ENCODE measurements around the gene CRADD.
A peak's percentile ranks its signal among the peaks of the same experiment; 100 is the strongest.
"Not testable (repeated sequence)": the region's sequence is repeated elsewhere in the genome, so short reads cannot be mapped to it uniquely, and the experiment has no call there.

Gene CRADD

DNA sequence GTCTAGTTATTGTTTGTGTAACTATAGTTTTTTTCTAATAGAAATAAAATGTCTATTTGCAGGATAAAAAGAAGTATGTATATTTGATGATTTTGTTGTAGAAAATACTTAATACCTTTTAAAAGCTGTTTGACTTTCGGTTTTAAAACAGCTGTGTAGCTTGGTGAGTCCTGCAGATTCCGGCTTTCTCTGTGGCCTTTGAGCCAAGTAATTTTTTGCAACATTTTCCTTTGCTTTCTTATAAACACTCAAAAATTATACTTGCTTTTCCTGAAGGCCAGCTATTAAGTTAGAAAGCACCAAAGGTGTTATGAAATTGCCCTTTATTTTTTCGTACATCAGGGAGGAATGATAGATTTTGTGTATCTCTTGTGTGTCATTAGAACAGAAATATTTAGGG lies 63.6 kb downstream of the CRADD start:
- no peak for DNase-seq

DNA sequence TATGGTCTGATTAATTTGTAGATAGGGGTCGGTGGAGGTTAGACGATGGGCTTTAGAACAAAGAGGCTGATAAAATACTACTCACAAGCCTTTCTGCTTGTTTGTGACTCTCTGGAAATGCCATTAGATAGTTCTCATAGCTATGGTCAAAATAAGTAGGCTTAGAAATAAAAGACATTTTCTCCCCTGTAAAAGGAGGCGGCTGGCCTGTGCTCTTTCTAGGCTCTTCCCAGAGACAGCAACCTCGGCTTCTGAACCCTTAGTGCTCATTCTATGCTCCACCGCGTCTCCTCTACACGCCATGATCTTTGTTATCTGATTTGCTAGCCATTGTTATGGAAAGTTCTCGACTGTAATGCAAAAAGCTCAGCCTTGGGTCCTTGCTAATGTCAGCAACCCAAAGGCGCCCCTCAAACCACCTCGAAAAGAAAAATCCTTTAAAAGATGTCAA lies 64.5 kb downstream of the CRADD start:
- no peak for DNase-seq

DNA sequence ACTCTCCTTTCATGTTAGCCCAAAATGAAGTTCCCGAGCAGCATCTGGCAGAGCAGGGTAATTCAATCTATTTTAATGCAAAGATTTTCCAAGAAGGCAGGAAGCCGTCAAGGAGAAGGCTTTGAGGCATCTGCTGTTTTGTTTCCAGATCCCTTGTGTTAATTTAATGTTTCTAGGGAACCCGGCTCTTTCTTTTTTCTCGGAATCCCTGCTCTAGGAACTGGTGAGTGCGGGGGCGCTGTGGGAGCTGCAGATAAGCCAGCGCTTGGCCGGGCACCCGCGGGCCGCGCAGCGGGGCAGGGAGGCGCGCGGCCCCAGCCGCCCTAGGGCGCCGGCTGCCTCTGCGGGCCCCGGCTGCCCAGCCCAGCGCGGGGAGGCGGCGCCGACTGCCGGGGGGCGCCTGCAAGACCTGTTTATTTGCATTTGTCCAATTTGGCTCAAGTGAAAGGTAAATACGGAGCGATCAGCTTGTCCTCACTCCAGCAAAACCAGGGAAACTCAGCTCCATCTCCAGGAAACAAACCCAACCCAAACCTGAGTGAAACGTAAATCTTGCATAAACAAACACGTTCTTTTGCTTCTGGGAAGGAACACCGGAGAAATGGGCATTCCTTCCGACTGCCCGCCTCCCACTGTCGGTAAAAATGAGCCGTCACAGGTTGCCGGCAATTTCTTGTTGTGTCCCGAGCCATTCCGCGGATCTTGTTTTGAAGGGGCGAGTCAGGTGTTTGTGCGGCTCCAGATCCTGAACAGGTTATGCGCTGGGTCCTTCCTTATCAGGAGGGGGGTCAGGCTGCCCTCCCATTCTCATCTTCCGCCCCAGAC lies 65.1 kb downstream of the CRADD start:
- peak; percentile 32 for DNase-seq

DNA sequence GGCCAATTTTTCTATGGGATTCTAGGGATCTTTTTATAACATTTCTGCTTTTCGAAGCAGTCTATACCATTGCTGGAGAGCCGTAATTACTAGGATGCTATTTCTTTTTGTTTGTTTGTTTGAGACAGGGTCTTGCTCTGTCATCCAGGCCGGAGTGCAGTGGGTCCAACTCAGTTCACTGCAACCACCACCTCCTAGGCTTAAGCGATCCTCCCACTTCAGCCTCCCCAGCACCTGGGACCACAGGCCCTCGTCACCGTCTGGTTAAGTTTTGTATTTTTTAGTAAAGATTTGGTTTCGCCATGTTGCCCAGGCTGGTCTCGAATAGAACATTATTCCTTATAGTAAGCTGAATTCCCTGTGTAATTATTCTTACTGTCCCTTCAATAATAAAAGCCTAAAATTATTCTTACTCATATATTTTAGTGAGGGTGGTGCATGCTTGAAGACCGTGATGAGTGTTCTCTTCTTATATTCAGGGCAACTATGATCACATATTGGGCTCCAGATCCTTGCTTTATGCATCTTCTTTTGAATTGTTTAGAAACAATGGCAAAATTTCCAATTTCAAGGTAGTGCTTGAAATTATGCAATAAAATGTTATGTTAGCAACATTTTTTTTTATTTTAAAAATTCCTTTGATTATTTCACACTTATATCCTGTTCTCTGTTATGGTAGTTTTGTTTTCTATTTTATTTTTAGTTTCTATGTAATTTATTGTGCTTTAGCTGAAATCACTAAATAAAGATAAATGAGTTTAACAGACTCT lies 66.2 kb downstream of the CRADD start:
- DNase-seq = no peak

DNA sequence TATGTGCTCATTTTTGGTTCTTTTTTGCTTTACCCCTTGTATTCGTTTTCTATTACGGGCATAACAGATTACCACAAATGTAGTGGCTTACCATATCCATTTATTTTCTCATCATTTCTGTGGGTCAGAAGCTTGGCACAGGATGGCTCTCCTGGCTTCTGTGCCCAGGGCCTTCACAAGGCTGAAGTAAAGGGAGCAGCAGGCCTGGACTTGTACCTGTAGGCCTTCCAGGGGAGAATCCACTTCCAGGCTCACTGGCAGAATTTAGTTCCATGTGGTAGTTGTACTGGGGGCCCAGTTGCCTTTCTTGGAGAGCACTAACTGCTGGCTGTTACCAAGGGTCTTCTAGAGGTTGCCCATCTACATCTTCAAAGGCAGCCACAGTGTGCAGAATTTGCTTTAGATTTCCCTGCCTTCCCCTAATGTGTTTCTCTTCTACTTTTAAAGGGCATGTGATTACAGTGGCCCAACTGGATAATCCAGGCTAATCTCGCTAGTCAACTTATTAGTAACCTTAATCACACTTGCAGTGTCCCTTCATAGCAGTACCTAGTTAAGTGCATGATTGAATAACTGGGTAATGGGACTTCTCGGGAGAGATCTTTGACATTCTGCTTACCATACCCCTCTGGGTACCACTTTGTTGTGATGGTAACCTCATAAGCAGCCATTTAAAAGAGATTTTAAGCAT lies 67.0 kb downstream of the CRADD start:
- no peak for DNase-seq

DNA sequence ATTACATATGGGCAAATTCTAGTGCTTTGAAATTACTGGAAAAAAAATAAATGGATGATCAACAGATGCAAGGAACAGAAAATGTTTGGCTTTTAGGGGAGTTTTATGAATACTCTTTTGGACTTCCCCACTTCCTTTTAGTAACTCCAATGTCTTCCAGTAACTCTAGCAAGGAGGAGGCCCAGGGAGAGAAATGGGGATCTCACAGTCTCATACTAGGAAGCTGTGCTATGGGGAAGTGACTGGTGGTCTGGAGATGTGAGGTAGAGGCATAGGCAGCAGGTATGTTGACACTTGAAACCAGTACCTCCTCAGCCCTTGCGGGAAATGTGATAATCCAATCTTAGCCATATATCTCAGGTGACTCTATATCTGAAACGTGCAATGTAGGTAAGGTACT lies 68.1 kb downstream of the CRADD start:
- DNase-seq = no peak

DNA sequence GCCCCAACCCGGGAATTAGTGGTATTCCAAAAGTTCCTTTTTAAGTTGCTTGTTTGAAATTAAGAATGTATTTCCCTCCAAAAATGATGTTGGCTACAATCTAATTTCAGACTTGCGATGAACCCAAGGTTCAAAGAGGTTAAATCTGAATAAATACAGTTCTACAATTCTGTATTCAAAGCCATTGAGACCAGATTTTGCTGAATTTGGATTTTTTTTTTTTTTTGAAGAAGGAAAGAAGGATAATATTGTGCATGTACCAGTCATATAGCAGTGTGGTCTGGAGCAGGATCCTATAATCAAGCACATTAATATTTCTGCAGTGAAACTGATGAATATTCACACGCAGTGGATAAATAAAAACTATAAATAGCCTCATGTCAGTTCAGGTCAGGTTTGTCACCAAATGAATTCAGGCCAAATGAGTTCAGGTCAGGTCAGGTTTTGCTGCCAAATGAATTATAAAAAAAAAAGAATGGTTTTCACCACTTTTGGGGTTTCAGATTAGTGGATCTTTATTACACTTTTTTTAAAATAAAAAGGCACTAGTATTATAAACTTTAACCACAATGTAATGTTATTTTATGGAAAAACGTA lies 69.5 kb downstream of the CRADD start:
- no peak for DNase-seq

DNA sequence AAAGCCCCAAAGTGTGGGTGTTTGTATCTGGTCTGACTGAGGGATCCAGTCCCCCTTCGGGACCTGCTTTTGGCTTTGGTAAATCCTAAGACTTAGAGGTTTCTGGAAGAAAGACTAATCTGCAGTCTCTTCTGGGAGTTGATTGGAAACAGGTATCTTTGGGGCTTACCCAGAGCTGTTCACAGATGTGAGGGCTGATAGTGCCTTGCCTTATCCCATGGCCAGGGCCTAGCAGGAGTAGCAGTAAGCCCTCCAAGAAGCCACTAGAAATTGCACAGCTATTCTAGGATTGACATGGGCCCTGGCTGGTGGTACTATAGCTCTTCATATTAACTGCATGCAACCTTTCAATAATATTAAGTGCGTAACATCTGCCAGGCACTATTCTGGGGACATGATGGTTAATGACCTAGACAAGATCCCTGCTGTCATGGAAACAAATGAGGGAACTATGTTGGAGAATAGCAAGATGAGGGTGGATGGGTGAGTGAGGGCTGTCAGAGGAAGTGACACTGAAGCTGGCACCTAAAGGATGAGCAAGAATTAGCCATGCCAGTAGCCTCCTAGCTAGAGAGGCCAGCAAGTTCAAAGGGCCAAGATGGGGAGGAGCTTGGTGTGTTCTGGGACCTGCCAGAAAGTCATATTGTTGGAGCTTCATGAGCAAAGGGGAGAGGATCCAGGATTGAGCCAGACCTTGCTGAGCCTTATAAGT lies 71.7 kb downstream of the CRADD start:
- DNase-seq = peak; percentile 63

DNA sequence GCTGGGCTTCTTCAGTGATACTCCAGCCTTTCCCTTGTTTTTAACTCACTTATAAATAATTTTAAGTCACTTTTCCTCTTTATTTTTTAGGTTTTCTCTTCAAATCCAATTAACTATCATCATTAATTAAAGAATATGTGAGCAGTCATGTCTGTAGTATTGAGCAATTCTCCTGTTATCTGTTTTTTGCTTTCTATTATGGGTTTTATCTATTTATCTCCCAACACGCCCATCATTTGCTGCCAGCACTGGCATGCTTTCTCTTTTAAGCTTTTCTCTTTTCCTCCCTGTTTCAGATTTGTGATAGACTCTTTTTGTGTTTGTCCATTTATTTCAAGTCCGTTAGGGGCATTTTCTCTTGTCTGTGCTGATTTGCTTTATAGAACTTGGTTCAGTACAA lies 72.3 kb downstream of the CRADD start:
- no peak for DNase-seq

DNA sequence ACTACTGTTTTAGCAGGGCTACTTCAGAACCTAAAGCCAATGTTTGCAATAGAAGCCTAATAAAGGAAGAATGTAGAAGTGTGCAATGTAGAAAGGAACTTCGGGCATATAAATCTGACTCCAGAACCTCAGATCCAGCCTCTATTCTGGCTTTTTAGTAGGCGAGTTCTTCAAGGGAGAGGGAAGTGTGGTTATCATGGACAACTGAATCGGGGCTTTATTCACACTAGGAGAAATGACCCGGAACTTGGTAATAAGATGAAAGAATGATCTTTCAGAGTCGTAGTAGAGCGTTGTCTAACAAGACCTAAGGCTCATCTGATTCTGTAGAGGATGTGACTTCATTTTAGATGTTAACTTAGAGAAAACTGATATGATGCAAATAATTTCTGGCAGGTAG lies 72.9 kb downstream of the CRADD start:
- no peak for DNase-seq

DNA sequence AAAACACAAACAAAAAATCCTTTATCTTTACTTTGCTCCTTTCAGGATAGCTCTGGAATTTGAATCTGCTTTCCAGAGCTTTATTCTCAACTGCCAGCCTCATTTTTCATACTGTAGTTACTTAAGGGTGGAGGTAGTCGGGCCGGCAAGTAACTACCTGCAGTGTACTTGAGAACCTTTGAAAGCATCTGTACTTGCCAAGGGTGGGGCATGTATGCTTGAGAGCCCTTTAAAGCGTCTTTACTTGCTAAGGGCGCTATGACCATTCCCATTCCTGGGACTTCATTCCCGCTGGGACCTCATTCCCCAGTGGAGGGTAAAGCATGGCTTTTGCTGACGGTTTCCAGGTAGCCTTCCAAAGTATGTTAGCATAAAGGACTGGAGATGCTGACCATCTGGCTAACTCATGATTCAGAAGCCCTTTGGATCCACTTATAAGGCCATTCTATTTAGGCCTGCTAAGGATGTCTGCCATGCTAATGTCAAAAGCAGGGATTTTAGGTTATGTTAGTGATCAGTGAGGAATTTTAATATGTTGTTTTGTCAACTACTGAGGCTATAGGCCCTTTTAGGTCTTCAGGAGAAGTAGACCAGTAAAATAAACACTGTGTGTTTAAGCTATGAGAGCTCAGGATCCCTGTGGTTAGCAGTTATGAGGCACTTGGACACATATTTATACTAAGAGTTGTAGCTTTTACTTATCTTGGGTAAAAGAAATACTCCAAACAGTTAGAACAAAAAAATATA lies 74.9 kb downstream of the CRADD start:
- no peak for DNase-seq

DNA sequence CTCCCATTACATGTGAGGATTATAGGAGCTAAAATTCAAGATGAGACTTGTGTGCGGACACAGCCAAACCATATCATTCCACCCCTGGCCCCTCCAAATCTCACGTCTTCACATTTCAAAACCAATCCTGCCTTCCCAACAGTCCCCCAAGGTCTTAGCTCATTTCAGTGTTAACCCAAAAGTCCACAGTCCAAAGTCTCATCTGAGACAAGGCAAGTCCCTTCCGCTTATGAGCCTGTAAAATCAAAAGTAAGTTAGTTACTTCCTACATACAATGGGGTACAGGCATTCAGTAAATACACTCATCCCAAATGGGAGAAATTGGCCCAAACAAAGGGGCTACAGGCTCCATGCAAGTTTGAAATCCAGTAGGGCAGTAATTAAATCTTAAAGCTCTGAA lies 76.1 kb downstream of the CRADD start:
- DNase-seq = no peak

DNA sequence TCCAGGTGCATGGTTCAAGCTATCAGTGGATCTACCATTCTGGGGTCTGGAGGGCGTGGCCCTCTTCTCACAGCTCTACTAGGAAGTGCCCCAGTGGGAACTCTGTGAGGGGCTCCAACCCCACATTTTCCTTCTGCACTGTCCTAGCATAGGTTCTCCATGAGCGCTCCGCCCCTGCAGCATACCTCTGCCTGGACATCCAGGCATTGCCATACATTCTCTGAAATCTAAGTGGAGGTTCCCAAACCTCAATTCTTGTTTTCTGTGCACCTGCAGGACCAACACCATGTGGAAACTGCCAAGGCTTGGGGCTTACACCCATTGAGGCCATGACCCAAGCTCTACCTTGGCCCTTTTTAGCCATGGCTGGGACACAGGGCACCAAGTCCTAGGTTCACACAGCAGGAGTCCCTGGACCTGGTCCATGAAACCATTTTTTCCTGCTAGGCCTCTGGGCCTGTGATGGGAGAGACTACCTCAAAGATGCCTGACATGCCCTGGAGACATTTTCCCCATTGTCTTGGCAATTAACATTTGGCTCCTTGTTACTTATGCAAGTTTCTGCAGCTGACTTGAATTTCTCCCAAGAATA lies 76.8 kb downstream of the CRADD start:
- no peak for DNase-seq

DNA sequence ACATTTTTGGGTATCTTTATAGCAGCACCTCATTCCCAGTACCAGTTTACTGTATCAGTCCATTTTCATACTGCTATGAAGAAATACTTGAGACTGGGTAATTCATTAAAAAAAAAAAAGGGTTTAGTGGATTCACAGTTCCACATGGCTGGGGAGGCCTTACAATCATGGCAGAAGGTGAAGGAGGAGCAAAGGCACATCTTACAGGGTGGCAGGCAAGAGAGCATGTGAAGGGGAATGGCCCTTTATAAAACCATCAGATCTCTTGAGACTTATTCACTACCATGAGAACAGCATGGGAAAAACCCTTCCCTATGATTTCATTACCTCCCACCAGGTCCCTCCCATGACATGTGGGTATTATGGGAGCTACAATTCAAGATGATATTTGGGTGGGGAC lies 77.7 kb downstream of the CRADD start:
- DNase-seq = not testable (repeated sequence)

DNA sequence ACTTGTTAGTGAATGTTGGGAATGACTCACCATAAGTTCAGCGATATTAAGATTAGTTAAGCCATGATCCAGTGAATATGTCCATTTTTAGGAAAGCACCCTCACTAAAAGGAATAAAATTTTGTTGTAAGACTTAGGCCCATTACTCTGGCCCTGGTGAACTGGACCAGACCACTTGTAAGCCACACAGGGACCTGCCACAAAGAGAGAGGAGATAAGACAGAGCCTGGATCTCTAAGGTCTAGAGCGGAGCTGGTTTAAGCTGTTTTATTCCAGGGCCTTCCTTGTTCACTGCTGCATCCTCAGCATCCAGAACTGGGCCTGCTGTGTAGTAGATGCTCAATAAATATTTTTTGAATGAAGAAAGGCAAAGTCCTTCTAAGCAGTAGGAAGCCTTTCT lies 79.1 kb downstream of the CRADD start:
- no peak for DNase-seq

DNA sequence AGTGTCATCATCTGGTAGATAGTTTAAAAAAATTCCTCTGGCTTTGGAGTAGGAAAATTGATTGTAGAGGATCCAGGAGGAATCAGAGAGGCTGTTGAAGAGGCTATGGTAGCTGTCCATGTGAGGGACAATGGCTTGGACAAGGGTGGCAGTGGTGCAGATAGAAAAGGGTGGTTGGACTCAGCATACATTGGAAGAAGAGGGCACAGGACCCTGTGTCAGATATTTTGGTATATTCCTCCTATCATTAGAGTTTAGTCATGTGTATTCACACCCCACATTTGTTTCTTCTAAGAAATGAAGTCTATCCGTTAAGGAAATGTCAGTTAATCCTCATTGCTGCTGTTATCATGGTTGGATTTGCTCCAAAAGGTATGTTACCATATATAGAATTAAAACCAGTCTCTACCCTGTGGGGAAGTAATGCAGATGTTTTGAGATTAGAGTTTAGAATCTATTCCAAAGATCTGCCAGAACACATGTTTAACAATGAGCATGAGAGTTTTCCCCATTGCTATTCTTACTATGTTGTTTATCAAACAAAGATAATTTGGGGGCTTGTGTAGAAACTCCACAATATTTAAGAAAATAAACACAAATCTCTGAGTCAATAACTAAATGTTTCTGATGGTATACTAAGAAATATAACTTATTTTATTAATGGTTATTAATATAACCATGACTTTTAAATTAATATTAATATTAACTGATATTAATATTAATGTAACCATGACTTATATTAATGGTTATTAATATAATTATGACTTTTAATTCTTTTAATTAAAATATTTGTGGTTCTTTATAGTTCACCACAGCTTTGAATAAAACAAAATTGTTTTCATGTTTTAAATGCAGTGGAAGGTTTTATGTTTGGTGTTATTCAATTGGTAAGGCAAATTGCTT lies 80.9 kb downstream of the CRADD start:
- no peak for DNase-seq

DNA sequence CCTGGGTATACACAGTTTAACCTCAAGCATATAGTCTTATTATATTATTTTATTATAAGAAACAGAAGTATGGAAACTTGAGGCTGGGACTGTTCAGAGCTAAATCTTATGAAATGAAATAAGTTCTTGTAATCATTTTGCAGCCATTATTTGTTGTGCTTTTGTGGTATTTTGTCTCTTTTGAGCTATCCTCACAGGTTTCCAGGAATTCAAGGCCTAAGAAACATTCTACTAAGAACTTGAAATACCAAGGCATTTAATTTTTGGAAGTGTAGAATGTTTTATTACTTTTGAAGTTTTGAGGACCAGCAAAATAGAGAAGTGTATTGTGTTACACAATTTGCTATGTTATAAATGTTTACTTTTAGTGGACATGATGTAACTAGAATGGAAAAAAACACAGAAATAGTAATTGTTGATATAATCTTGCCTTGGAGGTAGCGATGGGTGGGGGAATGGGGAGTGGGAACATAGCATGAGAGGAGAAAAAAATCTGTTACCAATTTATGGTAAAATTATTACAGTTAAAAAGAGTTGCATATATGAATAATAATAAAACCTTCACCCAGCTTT lies 81.7 kb downstream of the CRADD start:
- no peak for DNase-seq

DNA sequence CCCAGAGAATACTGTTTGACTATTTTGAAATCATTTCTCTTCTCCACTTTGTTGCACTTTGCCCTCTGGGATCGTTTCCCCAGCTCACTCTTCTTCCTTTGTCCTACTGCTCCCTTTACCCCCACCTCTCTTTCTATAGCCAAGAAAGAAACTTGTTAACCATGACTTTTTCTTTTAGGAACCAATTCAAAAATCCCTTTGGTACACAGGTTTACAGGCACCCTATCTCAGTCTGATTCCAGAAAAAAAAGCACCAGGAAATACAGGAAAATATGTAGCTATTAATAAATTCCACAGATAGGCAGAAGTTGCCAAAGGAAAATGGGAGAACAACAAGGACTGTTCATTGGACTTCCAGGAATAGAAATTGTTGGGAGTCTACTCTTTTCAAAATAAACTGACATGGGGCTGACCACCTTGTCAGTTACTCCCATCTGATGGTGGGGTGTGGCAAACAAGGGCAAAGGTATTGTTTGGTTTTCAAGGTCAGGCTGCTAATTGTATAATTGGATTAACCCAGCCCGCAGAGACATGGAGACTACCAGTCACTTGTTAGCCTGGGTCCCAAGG lies 82.4 kb downstream of the CRADD start:
- DNase-seq = no peak

DNA sequence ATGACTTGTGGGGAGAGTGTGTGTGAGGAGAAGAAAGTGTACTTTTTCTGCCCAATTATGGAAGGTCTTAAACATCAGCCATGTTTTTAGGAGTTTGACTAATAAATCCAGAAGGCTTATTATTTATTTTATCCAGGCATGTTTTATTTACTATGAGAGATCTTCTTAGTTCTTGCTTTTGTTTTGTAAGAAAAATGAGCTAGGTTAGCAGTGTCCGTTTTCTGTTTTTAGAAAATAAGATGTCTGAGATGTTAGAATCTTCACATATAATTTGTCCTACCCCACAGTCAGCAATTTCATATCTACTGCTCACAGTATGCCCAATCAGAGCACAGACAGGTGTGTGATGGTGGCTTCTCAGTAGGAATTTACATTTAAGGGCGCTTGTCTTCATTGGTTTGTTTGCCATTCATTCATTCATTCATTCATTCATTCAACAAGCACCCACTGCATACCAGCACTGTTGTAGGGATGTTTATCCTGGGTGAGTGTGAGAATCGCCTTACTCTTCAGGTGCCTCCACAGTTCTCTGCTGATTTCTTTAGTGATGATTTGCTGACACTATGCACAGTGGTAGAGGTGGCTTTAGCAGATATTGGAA lies 83.2 kb downstream of the CRADD start:
- DNase-seq = no peak
